Measurements from ENCODE around the gene PXMP2.

PXMP2 gene

GRCh38 chr12:132658149-132658894, 29.1 kb upstream of the PXMP2 start:
- no peak for DNase-seq

- DNase-seq: no peak
These were observed 28.2 kb upstream of the PXMP2 start for GRCh38 chr12:132659146-132659545.

GRCh38 chr12:132660052-132660451, 27.3 kb upstream of the PXMP2 start:
- no peak for DNase-seq

- DNase-seq: no peak
These were observed 26.4 kb upstream of the PXMP2 start for GRCh38 chr12:132660996-132661395.

- no peak for DNase-seq
These were observed 25.4 kb upstream of the PXMP2 start for GRCh38 chr12:132661972-132662371.

- DNase-seq: no peak
These were observed 24.3 kb upstream of the PXMP2 start for GRCh38 chr12:132662901-132663755.

- no peak for DNase-seq
These were observed 22.9 kb upstream of the PXMP2 start for GRCh38 chr12:132664206-132665148.

GRCh38 chr12:132665149-132665491, 22.3 kb upstream of the PXMP2 start:
- DNase-seq: no peak

- DNase-seq: no peak
These were observed 21.6 kb upstream of the PXMP2 start for GRCh38 chr12:132665794-132666193.

GRCh38 chr12:132668191-132669088, 18.9 kb upstream of the PXMP2 start:
- no peak for DNase-seq

GRCh38 chr12:132669166-132669879, 18.1 kb upstream of the PXMP2 start:
- DNase-seq: no peak

- DNase-seq: no peak
These were observed 15.3 kb upstream of the PXMP2 start for GRCh38 chr12:132672116-132672515.

- DNase-seq: no peak
These were observed 14.7 kb upstream of the PXMP2 start for GRCh38 chr12:132672678-132673077.

- no peak for DNase-seq
These were observed 13.9 kb upstream of the PXMP2 start for GRCh38 chr12:132673288-132674179.

GRCh38 chr12:132674561-132674960, 12.8 kb upstream of the PXMP2 start:
- no peak for DNase-seq

GRCh38 chr12:132675757-132676432, 11.5 kb upstream of the PXMP2 start:
- DNase-seq: no peak

GRCh38 chr12:132677492-132677891, 9.9 kb upstream of the PXMP2 start:
- DNase-seq: no peak

GRCh38 chr12:132685400-132685799, 2.0 kb upstream of the PXMP2 start:
- no peak for DNase-seq

GRCh38 chr12:132686825-132687210, 569 bp upstream of the PXMP2 start:
- DNase-seq: no peak
